SH-SY5Y (cell line): ENCODE results near the gene PARD3.

Experiments used
- GATA2 ChIP-seq: IDR thresholded peaks from 2 replicates; pipeline ENCODE4 v1.6.1; 2011; ENCODE audit warnings: mild to moderate bottlenecking, low read depth, low read length
- GATA3 ChIP-seq: IDR thresholded peaks from 2 replicates; pipeline ENCODE4 v1.6.1; 2011; ENCODE audit warnings: low read depth, mild to moderate bottlenecking, low read length, moderate library complexity

DNA sequence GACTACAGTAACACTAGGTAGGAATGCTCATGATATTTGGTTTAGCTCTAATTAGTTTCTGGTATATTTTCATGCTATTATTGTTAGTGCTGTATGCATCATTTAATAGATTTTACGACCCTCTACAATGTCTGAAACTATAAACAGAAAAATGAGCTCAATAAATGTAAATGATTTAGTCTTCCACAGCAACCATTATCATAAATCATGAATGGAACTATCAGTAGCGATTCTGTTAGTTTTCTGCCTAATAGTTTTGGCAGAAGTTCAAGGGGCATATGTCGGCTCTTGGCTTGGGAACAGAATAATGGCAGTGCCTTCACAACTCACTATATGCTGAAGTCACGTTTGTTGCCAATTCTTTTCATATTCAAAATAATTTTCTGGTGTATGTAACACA lies 494.8 kb downstream of the PARD3 start:
- TF ChIP-seq GATA2 (no peak), GATA3 (no peak)
